Pancreas (tissue), 10 donors: ENCODE results near the gene HOXA4. TPM values are rescaled to one million over a fixed set of nuclear protein-coding genes. Genes with fewer than 3 reads are reported as not detected.

Experiments used
- ATAC-seq, 4 donors: fragments of 200-7000 bp; cut with Tn5 transposase; one replicate each; pipeline versions ENCODE4 v1.8.0 to v1.9.1; 2020; ENCODE audit warnings: mild to moderate bottlenecking in 4 of 4, moderate library complexity in 4 of 4
- DNase-seq, 6 donors: peaks; one replicate each; pipeline ENCODE4 v3.0.0-alpha.2; 2020
- FAIRE-seq: peaks from 2 replicates; lab custom pipeline; 2012; peaks lifted over from hg19 to GRCh38; lab: Jason Lieb, UNC
- H3K27ac ChIP-seq, 4 donors: fragments of 200-600 bp; sonication (generic); 1 replicate in 3 of 4; 2 replicates in 1 of 4; pipeline versions ENCODE4 v1.5.0 to v1.8.0; 2020
- H3K27me3 ChIP-seq, 4 donors: fragments of 200-600 bp; one replicate each; pipeline ENCODE4 v1.8.0; 2021
- H3K36me3 ChIP-seq, 3 donors: fragments of 200-600 bp; sonication (generic) in 1 of 3; one replicate each; pipeline versions ENCODE4 v1.5.0 to v1.8.0; 2020 to 2021
- H3K4me1 ChIP-seq, 3 donors: fragments of 200-600 bp; one replicate each; pipeline ENCODE4 v1.8.0; 2021
- H3K4me3 ChIP-seq, 4 donors: fragments of 200-600 bp; sonication (generic) in 2 of 4; one replicate each; pipeline versions ENCODE4 v1.5.0 to v1.8.0; 2020 to 2021
- H3K9me3 ChIP-seq, 4 donors: fragments of 200-600 bp; one replicate each; pipeline ENCODE4 v1.8.0; 2021
- WGBS, 2 donors: extraction: QIAGEN DNeasy Blood & Tissue Kit; methylation state at CpG; one replicate each; pipeline ENCODE4 v1.1.7; 2013; 5-methylcytosine and 5-hydroxymethylcytosine counted together
- intact Hi-C, 3 donors: fragments of 100-400 bp; cut with DNase I; formaldehyde crosslinking; loops; one replicate each; pipeline versions ENCODE4 v1.11.1 to v1.14.2; 2022
- polyA plus RNA-seq, 2 donors: library from polyadenylated mRNA; stranded (reverse); fragments of 200-250 nt; gene quantifications; one replicate each; pipeline ENCODE4 v1.2.3, GENCODE V29; 2013
- total RNA-seq, 6 donors: library from RNA; stranded (reverse); fragmentation: NEBNext Ultra II Directional in 4 of 6; extraction: Animal tissue kit (Norgen Biotek cat#: 25700) in 4 of 6; gene quantifications; one replicate each; pipeline versions ENCODE4 v1.2.1 to v1.2.4, GENCODE V29; 2021 to 2023
- TF ChIP-seq, protein P1 (sequence below), 4 donors: fragments of 200-600 bp; sonication (generic) in 3 of 4; IDR thresholded peaks; one replicate each; pipeline versions ENCODE4 v1.5.0 to v1.8.0; 2021; ENCODE audit warnings: antibody characterized with exemption in 4 of 4
- donor health status: healthy with polysubstance abuse.
- donor health status: DM: no; HTN: no; CAD: no; lungs with moderate emphysema.
- donor health status: DM: no; HTN: no; CAD: no.
- donor health status: control.
- donor health status: control.
- donor health status: Bipolar disorder and iron deficiency.
- donor health status: DM: yes; HTN: yes; CAD: no.
- donor health status: DM: no; HTN: no; CAD: no.
- donor health status: DM: no; HTN: no; CAD: no.
- donor health status: DM: yes; HTN: yes; CAD: no.

HOXA4 gene
- total and polyA plus RNA-seq, 8 donors = 0.19 to 2.4 (median 0.58) TPM

GRCh38 chr7:27111042-27111750 is 19.4 kb downstream of the HOXA4 start:
- H3K36me3 ChIP-seq = no peaks in the 10 kb centered on the region
- H3K4me1 ChIP-seq = no peaks in the 10 kb centered on the region
- TF ChIP-seq, protein P1, sequence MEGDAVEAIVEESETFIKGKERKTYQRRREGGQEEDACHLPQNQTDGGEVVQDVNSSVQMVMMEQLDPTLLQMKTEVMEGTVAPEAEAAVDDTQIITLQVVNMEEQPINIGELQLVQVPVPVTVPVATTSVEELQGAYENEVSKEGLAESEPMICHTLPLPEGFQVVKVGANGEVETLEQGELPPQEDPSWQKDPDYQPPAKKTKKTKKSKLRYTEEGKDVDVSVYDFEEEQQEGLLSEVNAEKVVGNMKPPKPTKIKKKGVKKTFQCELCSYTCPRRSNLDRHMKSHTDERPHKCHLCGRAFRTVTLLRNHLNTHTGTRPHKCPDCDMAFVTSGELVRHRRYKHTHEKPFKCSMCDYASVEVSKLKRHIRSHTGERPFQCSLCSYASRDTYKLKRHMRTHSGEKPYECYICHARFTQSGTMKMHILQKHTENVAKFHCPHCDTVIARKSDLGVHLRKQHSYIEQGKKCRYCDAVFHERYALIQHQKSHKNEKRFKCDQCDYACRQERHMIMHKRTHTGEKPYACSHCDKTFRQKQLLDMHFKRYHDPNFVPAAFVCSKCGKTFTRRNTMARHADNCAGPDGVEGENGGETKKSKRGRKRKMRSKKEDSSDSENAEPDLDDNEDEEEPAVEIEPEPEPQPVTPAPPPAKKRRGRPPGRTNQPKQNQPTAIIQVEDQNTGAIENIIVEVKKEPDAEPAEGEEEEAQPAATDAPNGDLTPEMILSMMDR (IDR thresholded peaks at IDR 0.05) = no peak
- ATAC-seq = peak in 2 of 4 donors; percentile 4 to 24
- no peak for FAIRE-seq
- no peak overlapping the region for H3K4me3 ChIP-seq
- WGBS, 2 donors = 15 to 29% methylated on average over 5 to 6 of the region's 6 CpGs
- intact Hi-C loops = no loop called here
- peak overlapping the region in 1 of 4 donors; percentile 18 for H3K27ac ChIP-seq
- H3K27me3 ChIP-seq = peaks cover 0 to 60% (median 6%) of the 10 kb centered on the region in 4 donors
- no peaks in the 10 kb centered on the region for H3K9me3 ChIP-seq
- no peak for DNase-seq

DNA sequence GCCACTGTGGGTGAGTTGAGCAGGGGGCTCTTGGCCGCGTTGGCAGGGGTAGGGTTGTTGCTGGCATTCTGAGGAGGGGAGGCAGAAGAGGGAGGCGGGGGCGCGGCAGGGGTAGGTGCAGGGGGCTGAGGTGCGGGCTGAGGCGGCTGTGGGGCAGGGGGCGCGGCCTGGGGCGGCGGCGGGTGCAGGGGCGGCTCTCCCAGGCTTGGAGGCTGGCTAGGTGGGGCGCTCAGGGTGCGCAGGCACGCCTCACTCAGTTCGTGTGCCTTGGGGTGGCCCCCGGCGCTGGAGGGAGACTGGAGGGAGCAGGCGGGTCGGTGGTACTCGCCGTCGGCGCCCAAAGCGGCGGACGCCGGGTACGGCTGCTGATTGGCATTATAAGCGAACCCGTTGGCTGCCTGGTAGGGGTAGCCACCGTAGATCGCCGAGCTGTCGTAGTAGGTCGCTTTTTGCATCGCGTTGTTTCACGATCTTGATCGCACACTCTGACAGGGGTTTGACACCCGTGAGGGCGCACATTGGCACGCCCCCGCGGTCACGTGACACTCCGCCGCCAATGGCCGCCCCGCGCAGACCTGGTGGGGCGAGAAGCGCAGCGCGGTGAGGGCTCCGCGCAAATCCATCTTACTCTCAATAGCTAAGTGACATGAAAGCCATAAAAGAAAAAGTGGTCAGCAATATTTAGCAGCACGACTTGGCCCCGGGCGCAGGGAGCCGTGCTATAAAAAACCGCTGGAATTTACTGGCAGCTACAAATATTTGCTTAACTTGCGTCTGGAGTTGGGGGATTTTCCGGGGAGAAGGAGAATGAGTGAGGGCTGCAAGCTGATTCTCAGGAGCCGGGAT is 20.1 kb downstream of the HOXA4 start:
- WGBS, 2 donors = 15 to 25% methylated on average over 61 to 66 of the region's 66 CpGs
- FAIRE-seq (no peak), DNase-seq (peak in 1 of 6 donors; percentile 60), ATAC-seq (peak in 3 of 4 donors; percentile 10 to 34 (median 17))
- Histone ChIP-seq H3K27ac (peak overlapping the region in 1 of 4 donors; percentile 18), H3K9me3 (no peaks in the 10 kb centered on the region), H3K4me3 (no peak overlapping the region), H3K4me1 (no peaks in the 10 kb centered on the region), H3K27me3 (peaks cover 0 to 62% (median 4%) of the 10 kb centered on the region in 4 donors), H3K36me3 (no peaks in the 10 kb centered on the region)
- TF ChIP-seq, protein P1 (IDR thresholded peaks at IDR 0.05) = no peak
- intact Hi-C loops = no loop called here

- WGBS, 2 donors = 70 to 78% methylated on average over 4 of the region's 4 CpGs
- TF ChIP-seq, protein P1 (IDR thresholded peaks at IDR 0.05) = no peak
- DNase-seq = no peak
- Histone ChIP-seq H3K4me3 (no peak overlapping the region), H3K27me3 (peaks cover 0 to 61% (median 4%) of the 10 kb centered on the region in 4 donors), H3K4me1 (no peaks in the 10 kb centered on the region), H3K36me3 (no peaks in the 10 kb centered on the region), H3K27ac (no peak overlapping the region), H3K9me3 (no peaks in the 10 kb centered on the region)
- FAIRE-seq = no peak
- ATAC-seq = no peak
- intact Hi-C loops = no loop called here
These were observed 20.9 kb downstream of the HOXA4 start for GRCh38 chr7:27109466-27110185.

DNA sequence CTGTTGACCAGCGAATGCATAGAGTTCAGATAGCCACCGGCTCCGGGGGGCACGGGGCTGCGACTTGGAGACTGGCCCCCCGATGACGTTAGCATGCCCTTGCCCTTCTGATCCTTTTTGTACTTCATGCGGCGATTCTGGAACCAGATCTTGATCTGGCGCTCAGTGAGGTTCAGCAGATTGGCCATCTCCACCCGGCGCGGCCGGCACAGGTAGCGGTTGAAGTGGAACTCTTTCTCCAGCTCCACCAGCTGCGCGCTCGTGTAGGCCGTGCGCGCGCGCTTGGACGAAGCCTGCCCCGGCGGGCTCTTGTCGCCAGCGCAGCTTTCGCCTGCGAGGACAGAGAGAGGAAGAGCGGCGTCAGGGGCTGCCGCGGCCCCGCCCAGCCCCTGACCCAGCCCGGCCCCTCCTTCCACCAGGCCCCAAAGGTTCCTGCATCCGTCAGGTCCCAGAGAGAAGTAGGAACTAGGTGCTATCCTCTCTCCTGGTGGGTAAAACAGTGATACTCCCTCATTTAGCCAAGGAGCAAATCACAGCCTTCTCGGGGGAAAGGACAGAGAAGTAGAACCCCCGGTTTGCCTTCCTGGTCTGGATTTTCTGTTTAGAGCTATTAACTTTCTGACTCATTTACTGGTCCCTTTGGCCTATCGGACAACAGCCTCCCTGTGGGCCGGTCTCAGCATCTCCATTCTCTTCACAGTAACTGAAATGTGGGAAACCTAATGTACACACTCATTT is 22.0 kb downstream of the HOXA4 start:
- intact Hi-C loops = no loop called here
- Histone ChIP-seq H3K27me3 (peaks cover 0 to 66% (median 4%) of the 10 kb centered on the region in 4 donors), H3K4me1 (no peaks in the 10 kb centered on the region), H3K9me3 (no peaks in the 10 kb centered on the region), H3K27ac (peak overlapping the region in 3 of 4 donors; percentile 10 to 62 (median 40)), H3K36me3 (no peaks in the 10 kb centered on the region), H3K4me3 (no peak overlapping the region)
- DNase-seq = peak in 1 of 6 donors; percentile 44
- TF ChIP-seq, protein P1 (IDR thresholded peaks at IDR 0.05) = no peak
- WGBS, 2 donors = 22 to 24% methylated on average over 41 of the region's 41 CpGs
- ATAC-seq = peak in 3 of 4 donors; percentile 18 to 48 (median 36)
- no peak for FAIRE-seq
